SK-N-MC (cell line): ENCODE results near the gene CSF2RB.

Experiments used
- EZH2 ChIP-seq: fragments of 200-600 bp; sonication (generic); IDR thresholded peaks from one replicate; pipeline ENCODE4 v1.6.1; 2017; ENCODE audit warnings: antibody characterized with exemption
- FOXP2 ChIP-seq: optimal IDR thresholded peaks from 2 replicates; pipeline ENCODE3; 2011; ENCODE audit warnings: mild to moderate bottlenecking, moderate library complexity; ENCODE audit not compliant: insufficient read depth; ENCODE audit errors: extremely low read length, control extremely low read depth

DNA sequence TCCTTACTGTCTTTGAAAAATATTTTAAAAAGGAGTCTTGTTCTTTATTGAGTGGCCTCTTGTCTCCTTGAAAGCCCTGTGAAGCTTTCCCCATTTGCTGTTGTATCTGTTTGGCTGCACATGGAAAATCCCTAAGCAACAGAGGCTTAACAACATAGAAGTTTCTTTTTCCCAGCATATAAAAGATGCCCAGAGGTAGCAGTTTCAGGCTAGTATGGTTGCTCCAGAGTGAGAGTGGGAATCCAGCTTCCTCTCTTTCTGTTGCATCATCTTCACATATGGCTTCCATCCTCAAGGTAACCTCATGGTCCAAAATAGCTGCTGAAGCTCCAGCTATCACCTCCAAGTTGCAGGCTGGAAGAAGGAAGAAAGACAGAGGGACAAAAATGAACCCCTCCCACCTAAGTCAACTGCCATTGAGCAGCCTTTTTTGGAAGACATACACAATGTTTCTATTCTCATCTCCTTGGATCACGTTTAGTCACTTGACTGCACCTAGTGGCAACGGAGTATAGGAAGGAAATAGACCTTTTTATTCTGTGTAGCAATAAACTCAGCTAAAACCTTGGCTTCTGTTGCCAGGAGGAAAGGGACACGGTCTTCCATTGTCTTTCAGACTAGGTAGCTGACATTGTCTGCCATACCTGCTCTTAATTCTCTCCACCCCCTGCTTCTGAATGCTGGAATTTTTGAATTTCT is 5.3 kb downstream of the CSF2RB start:
- no peak for TF ChIP-seq EZH2
- no peak for TF ChIP-seq FOXP2
